ENCODE measurements around the gene R3HDM2.

The R3HDM2 gene

GRCh38 chr12:57438400-57438799 is 7.6 kb upstream of the R3HDM2 start:
- Histone ChIP-seq H3K27me3 (replicated peaks in 2 of 5; ENCODE audit: control insufficient read depth in 4 of 5, insufficient read depth in 5 of 5, low read length in 4 of 5) (no peaks in the 10 kb centered on the region), H3K4me1 (ENCODE audit: control extremely low read depth in 1 of 4, control insufficient read depth in 4 of 4, insufficient read depth in 4 of 4, low read length in 3 of 4) (peaks cover 0 to 19% (median 9%) of the 10 kb centered on the region in 4 experiments), H3K27ac (ENCODE audit: insufficient read depth in 1 of 2, low read depth in 1 of 2, low read length in 2 of 2, poor library complexity in 1 of 2, severe bottlenecking in 2 of 2) (no peak overlapping the region), H3K4me3 (ENCODE audit: control insufficient read depth in 1 of 7, extremely low read depth in 1 of 7, insufficient read depth in 4 of 7, low read depth in 2 of 7, low read length in 6 of 7) (no peak overlapping the region), H3K9me3 (ENCODE audit: control extremely low read depth in 1 of 5, control insufficient read depth in 4 of 5, insufficient read depth in 2 of 5, low read depth in 1 of 5, low read length in 4 of 5) (peaks cover 0 to 2% (median 0%) of the 10 kb centered on the region in 5 experiments), H3K36me3 (ENCODE audit: control insufficient read depth in 4 of 4, insufficient read depth in 4 of 4, low read length in 3 of 4) (no peaks in the 10 kb centered on the region)
- 100% methylated on average over 1 of the region's 1 CpG for WGBS (ENCODE audit: insufficient coverage)
- no peak for DNase-seq
- CTCF ChIA-PET = interaction anchor here (2.0 kb wide), 1 partner anchor 15 kb away, joined by 9 read pairs; no protein-coding TSS in a partner anchor
- POLR2A ChIA-PET = no interaction called here

- Histone ChIP-seq H3K9me3 (ENCODE audit: control extremely low read depth in 1 of 5, control insufficient read depth in 4 of 5, insufficient read depth in 2 of 5, low read depth in 1 of 5, low read length in 4 of 5) (no peaks in the 10 kb centered on the region), H3K27me3 (replicated peaks in 2 of 5; ENCODE audit: control insufficient read depth in 4 of 5, insufficient read depth in 5 of 5, low read length in 4 of 5) (no peaks in the 10 kb centered on the region), H3K36me3 (ENCODE audit: control insufficient read depth in 4 of 4, insufficient read depth in 4 of 4, low read length in 3 of 4) (no peaks in the 10 kb centered on the region), H3K27ac (ENCODE audit: insufficient read depth in 1 of 2, low read depth in 1 of 2, low read length in 2 of 2, poor library complexity in 1 of 2, severe bottlenecking in 2 of 2) (peak overlapping the region in 1 of 2 experiments; percentile 16), H3K4me3 (ENCODE audit: control insufficient read depth in 1 of 7, extremely low read depth in 1 of 7, insufficient read depth in 4 of 7, low read depth in 2 of 7, low read length in 6 of 7) (peak overlapping the region in 2 of 7 experiments; percentile 11 to 63), H3K4me1 (ENCODE audit: control extremely low read depth in 1 of 4, control insufficient read depth in 4 of 4, insufficient read depth in 4 of 4, low read length in 3 of 4) (peaks cover 0 to 30% (median 14%) of the 10 kb centered on the region in 4 experiments)
- 38% methylated on average over 3 of the region's 4 CpGs for WGBS (ENCODE audit: insufficient coverage)
- DNase-seq = peak in 2 of 3 donors; percentile 63 to 69
- CTCF ChIA-PET = interaction anchor here (0.6 to 5.0 kb wide), 9 partner anchors 12 to 140 kb away, joined by 3 to 42 read pairs (median 4); partner anchors contain the start of gene INHBE
- POLR2A ChIA-PET = interaction anchor here (0.6 kb wide), 3 partner anchors 10 to 249 kb away, joined by 3 to 4 read pairs (median 4); partner anchors contain the start of gene DDIT3
Measured at GRCh38 chr12:57435293-57435692, 4.5 kb upstream of the R3HDM2 start.

GRCh38 chr12:57434517-57435223 is 3.8 kb upstream of the R3HDM2 start, which contains the start of gene INHBC:
Gene INHBC (plus strand): TSS chr12:57434784. CDS start chr12:57434887, 103 bp downstream.
- Histone ChIP-seq H3K4me1 (ENCODE audit: control extremely low read depth in 1 of 4, control insufficient read depth in 4 of 4, insufficient read depth in 4 of 4, low read length in 3 of 4) (peaks cover 3 to 32% (median 18%) of the 10 kb centered on the region in 4 experiments), H3K27me3 (replicated peaks in 2 of 5; ENCODE audit: control insufficient read depth in 4 of 5, insufficient read depth in 5 of 5, low read length in 4 of 5) (no peaks in the 10 kb centered on the region), H3K36me3 (ENCODE audit: control insufficient read depth in 4 of 4, insufficient read depth in 4 of 4, low read length in 3 of 4) (no peaks in the 10 kb centered on the region), H3K9me3 (ENCODE audit: control extremely low read depth in 1 of 5, control insufficient read depth in 4 of 5, insufficient read depth in 2 of 5, low read depth in 1 of 5, low read length in 4 of 5) (no peaks in the 10 kb centered on the region), H3K27ac (ENCODE audit: insufficient read depth in 1 of 2, low read depth in 1 of 2, low read length in 2 of 2, poor library complexity in 1 of 2, severe bottlenecking in 2 of 2) (peak within 1 kb of the TSS in 1 of 2 experiments; percentile 16), H3K4me3 (ENCODE audit: control insufficient read depth in 1 of 7, extremely low read depth in 1 of 7, insufficient read depth in 4 of 7, low read depth in 2 of 7, low read length in 6 of 7) (peak within 1 kb of the TSS in 2 of 7 experiments; percentile 11 to 63)
- ChIA-PET CTCF (interaction anchor here (0.6 to 5.0 kb wide), 8 partner anchors 13 to 139 kb away, joined by 3 to 42 read pairs (median 4); partner anchors contain the start of gene INHBE), POLR2A (interaction anchor here (0.6 kb wide), 4 partner anchors 11 to 249 kb away, joined by 3 to 5 read pairs (median 4); partner anchors contain the start of gene DDIT3)
- no peak for DNase-seq
- 96% methylated on average over 7 of the region's 8 CpGs for WGBS (ENCODE audit: insufficient coverage)

GRCh38 chr12:57433370-57433769 is 2.5 kb upstream of the R3HDM2 start:
- Histone ChIP-seq H3K27ac (ENCODE audit: insufficient read depth in 1 of 2, low read depth in 1 of 2, low read length in 2 of 2, poor library complexity in 1 of 2, severe bottlenecking in 2 of 2) (no peak overlapping the region), H3K4me3 (ENCODE audit: control insufficient read depth in 1 of 7, extremely low read depth in 1 of 7, insufficient read depth in 4 of 7, low read depth in 2 of 7, low read length in 6 of 7) (no peak overlapping the region), H3K36me3 (ENCODE audit: control insufficient read depth in 4 of 4, insufficient read depth in 4 of 4, low read length in 3 of 4) (no peaks in the 10 kb centered on the region), H3K9me3 (ENCODE audit: control extremely low read depth in 1 of 5, control insufficient read depth in 4 of 5, insufficient read depth in 2 of 5, low read depth in 1 of 5, low read length in 4 of 5) (no peaks in the 10 kb centered on the region), H3K27me3 (replicated peaks in 2 of 5; ENCODE audit: control insufficient read depth in 4 of 5, insufficient read depth in 5 of 5, low read length in 4 of 5) (no peaks in the 10 kb centered on the region), H3K4me1 (ENCODE audit: control extremely low read depth in 1 of 4, control insufficient read depth in 4 of 4, insufficient read depth in 4 of 4, low read length in 3 of 4) (peaks cover 3 to 42% (median 23%) of the 10 kb centered on the region in 4 experiments)
- CTCF ChIA-PET = interaction anchor here (0.7 to 5.0 kb wide), 6 partner anchors 14 to 159 kb away, joined by 3 to 42 read pairs (median 6); partner anchors contain the start of gene INHBE
- 85% methylated on average over 3 of the region's 3 CpGs for WGBS (ENCODE audit: insufficient coverage)
- DNase-seq = no peak
- POLR2A ChIA-PET = no interaction called here

- H3K4me3 ChIP-seq (ENCODE audit: control insufficient read depth in 1 of 7, extremely low read depth in 1 of 7, insufficient read depth in 4 of 7, low read depth in 2 of 7, low read length in 6 of 7) = peak overlapping the region in 4 of 7 experiments; percentile 62 to 86 (median 72)
- CTCF ChIA-PET = interaction anchor here (1.8 to 5.0 kb wide), 3 partner anchors 16 to 24 kb away, joined by 9 to 42 read pairs (median 10); partner anchors contain the start of gene INHBE
- POLR2A ChIA-PET = interaction anchor here (1.0 kb wide), 1 partner anchor 27 kb away, joined by 3 read pairs; no protein-coding TSS in a partner anchor
- peak overlapping the region; percentile 96 to 98 for H3K27ac ChIP-seq (ENCODE audit: insufficient read depth in 1 of 2, low read depth in 1 of 2, low read length in 2 of 2, poor library complexity in 1 of 2, severe bottlenecking in 2 of 2)
- peak in 1 of 3 donors; percentile 14 for DNase-seq
- no peaks in the 10 kb centered on the region for H3K27me3 ChIP-seq (replicated peaks in 2 of 5; ENCODE audit: control insufficient read depth in 4 of 5, insufficient read depth in 5 of 5, low read length in 4 of 5)
- H3K36me3 ChIP-seq (ENCODE audit: control insufficient read depth in 4 of 4, insufficient read depth in 4 of 4, low read length in 3 of 4) = no peaks in the 10 kb centered on the region
- peaks cover 3 to 44% (median 24%) of the 10 kb centered on the region in 4 experiments for H3K4me1 ChIP-seq (ENCODE audit: control extremely low read depth in 1 of 4, control insufficient read depth in 4 of 4, insufficient read depth in 4 of 4, low read length in 3 of 4)
- no peaks in the 10 kb centered on the region for H3K9me3 ChIP-seq (ENCODE audit: control extremely low read depth in 1 of 5, control insufficient read depth in 4 of 5, insufficient read depth in 2 of 5, low read depth in 1 of 5, low read length in 4 of 5)
- 100% methylated on average over 2 of the region's 11 CpGs for WGBS (ENCODE audit: insufficient coverage)
Measured at GRCh38 chr12:57431654-57432188, 878 bp upstream of the R3HDM2 start.

GRCh38 chr12:57430112-57430930 is 522 bp downstream of the R3HDM2 start:
- Histone ChIP-seq H3K4me3 (ENCODE audit: control insufficient read depth in 1 of 7, extremely low read depth in 1 of 7, insufficient read depth in 4 of 7, low read depth in 2 of 7, low read length in 6 of 7) (peak overlapping the region; percentile 13 to 86 (median 72)), H3K27me3 (replicated peaks in 2 of 5; ENCODE audit: control insufficient read depth in 4 of 5, insufficient read depth in 5 of 5, low read length in 4 of 5) (no peaks in the 10 kb centered on the region), H3K27ac (ENCODE audit: insufficient read depth in 1 of 2, low read depth in 1 of 2, low read length in 2 of 2, poor library complexity in 1 of 2, severe bottlenecking in 2 of 2) (peak overlapping the region; percentile 96 to 98), H3K9me3 (ENCODE audit: control extremely low read depth in 1 of 5, control insufficient read depth in 4 of 5, insufficient read depth in 2 of 5, low read depth in 1 of 5, low read length in 4 of 5) (no peaks in the 10 kb centered on the region), H3K36me3 (ENCODE audit: control insufficient read depth in 4 of 4, insufficient read depth in 4 of 4, low read length in 3 of 4) (peaks cover 0 to 4% (median under 1%) of the 10 kb centered on the region in 4 experiments), H3K4me1 (ENCODE audit: control extremely low read depth in 1 of 4, control insufficient read depth in 4 of 4, insufficient read depth in 4 of 4, low read length in 3 of 4) (peaks cover 3 to 38% (median 21%) of the 10 kb centered on the region in 4 experiments)
- peak in 1 of 3 donors; percentile 39 for DNase-seq
- POLR2A ChIA-PET = interaction anchor here (0.7 to 1.1 kb wide), 2 partner anchors 10 to 90 kb away, joined by 3 read pairs; no protein-coding TSS in a partner anchor
- WGBS (ENCODE audit: insufficient coverage) = 0% methylated on average over 26 of the region's 74 CpGs
- CTCF ChIA-PET = interaction anchor here (0.6 to 3.2 kb wide), 7 partner anchors 20 to 123 kb away, joined by 3 to 31 read pairs (median 4); partner anchors contain the start of genes ARHGAP9 and INHBE

Measured in common myeloid progenitor, CD34-positive (primary cell).